ENCODE measurements around the gene MINK1. TPM values are rescaled to one million over a fixed set of nuclear protein-coding genes. Genes with fewer than 3 reads are reported as not detected.
"Not testable (repeated sequence)": the region's sequence is repeated elsewhere in the genome, so short reads cannot be mapped to it uniquely, and the experiment has no call there.

MINK1 gene
- total RNA-seq, 1 donor from 2014 or later: 120 TPM

DNA sequence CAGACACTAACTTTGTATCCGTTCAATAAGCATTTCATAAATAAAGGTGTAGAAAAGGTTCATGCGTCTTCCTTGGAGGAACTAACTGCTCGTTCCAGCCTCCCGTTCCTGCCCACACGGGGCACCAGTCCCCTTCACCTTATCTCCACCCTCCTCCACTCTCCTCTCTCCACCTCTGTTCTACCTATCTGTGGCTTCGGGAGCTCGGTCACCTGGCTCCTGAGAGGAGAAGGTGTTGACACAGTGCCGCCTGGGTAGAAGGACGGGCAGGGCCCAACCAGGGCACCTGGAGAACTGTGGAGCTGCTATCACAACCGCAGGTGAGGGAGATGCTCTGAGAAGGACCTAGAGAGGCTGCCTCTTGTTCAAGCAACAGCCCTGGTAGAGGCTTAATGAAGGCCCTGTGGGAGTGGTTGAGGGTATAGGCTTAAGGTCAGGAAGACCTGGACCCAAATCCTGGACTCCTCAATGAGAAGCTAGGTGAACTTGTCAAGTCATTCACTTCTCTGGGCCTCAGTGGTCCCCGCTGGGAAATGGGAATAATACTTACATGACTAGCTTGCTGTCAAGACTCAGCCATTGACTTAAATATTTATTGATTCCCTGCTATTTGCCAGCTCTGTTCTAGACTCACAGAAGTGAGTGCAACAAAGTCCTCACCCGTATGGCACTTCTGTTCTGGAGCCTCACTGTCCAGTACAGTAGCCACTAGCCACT, 9.6 kb upstream of the MINK1 start:
- Histone ChIP-seq H3K9me3 (no peaks in the 10 kb centered on the region), H3K4me3 (no peak overlapping the region), H3K27me3 (no peaks in the 10 kb centered on the region), H3K4me1 (no peaks in the 10 kb centered on the region), H3K27ac (no peak overlapping the region), H3K36me3 (peaks cover 0 to 27% of the 10 kb centered on the region in 2 donors)
- TF ChIP-seq, protein P1, sequence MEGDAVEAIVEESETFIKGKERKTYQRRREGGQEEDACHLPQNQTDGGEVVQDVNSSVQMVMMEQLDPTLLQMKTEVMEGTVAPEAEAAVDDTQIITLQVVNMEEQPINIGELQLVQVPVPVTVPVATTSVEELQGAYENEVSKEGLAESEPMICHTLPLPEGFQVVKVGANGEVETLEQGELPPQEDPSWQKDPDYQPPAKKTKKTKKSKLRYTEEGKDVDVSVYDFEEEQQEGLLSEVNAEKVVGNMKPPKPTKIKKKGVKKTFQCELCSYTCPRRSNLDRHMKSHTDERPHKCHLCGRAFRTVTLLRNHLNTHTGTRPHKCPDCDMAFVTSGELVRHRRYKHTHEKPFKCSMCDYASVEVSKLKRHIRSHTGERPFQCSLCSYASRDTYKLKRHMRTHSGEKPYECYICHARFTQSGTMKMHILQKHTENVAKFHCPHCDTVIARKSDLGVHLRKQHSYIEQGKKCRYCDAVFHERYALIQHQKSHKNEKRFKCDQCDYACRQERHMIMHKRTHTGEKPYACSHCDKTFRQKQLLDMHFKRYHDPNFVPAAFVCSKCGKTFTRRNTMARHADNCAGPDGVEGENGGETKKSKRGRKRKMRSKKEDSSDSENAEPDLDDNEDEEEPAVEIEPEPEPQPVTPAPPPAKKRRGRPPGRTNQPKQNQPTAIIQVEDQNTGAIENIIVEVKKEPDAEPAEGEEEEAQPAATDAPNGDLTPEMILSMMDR (IDR thresholded peaks at IDR 0.05): no peak
- TF ChIP-seq POLR2A (IDR thresholded peaks at IDR 0.05): no peak
- TF ChIP-seq POLR2AphosphoS5 (IDR thresholded peaks at IDR 0.05; ENCODE audit: insufficient read depth in 1 of 2, low read depth in 1 of 2): no peak
- intact Hi-C loops (cut with DNase I): no loop called here
- DNase-seq (ENCODE audit: extremely low spot score in 2 of 2): no peak

DNA sequence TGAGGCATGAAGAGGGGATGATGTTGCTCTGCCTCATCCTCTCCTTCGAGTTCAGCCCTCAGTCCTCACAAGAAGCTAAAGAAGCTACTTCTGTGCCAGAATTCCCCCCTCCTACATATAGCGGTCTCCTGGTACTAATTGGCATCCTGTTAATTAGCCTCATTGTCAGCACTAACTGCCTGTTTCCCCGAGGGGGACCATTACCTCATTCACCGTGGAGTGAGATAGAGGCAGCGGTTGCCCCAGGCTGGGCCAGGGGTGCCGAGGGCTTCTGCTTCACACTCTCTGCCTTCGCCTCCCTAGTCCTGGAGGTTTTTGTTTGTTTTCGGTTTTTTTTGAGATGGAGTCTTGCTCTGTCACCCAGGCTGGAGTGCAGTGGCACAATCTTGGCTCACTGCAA, 5.7 kb upstream of the MINK1 start:
- no peaks in the 10 kb centered on the region for H3K9me3 ChIP-seq
- TF ChIP-seq, protein P1 (IDR thresholded peaks at IDR 0.05): no peak
- no peak for TF ChIP-seq POLR2AphosphoS5 (IDR thresholded peaks at IDR 0.05; ENCODE audit: insufficient read depth in 1 of 2, low read depth in 1 of 2)
- no peak for TF ChIP-seq POLR2A (IDR thresholded peaks at IDR 0.05)
- no peaks in the 10 kb centered on the region for H3K27me3 ChIP-seq
- DNase-seq (ENCODE audit: extremely low spot score in 2 of 2): no peak
- intact Hi-C loops (cut with DNase I): no loop called here
- no peak overlapping the region for H3K27ac ChIP-seq
- no peak overlapping the region for H3K4me3 ChIP-seq
- peaks cover 0 to 8% of the 10 kb centered on the region in 2 donors for H3K36me3 ChIP-seq
- no peaks in the 10 kb centered on the region for H3K4me1 ChIP-seq

DNA sequence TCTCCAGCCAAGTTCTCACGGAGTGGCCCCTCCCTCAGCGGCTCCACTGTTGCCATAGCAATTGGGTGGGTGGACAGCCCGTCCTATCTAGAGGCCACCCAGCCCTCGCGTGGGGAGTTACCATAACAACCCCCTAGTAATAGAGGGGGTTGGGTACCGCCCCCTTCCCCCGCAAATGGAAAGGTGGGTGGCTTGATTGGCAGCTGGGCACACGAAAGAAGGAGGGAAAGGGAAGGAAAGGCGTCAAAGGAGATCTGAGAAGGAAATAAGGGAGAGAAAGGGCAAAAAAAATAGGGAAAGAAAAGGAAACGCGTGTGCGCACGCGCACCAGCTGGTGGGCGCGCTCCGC, 337 bp upstream of the MINK1 start:
- peak overlapping the region; percentile 100 for H3K27ac ChIP-seq
- H3K4me3 ChIP-seq: peak overlapping the region; percentile 97 to 100
- DNase-seq (ENCODE audit: extremely low spot score in 2 of 2); H3K27me3 ChIP-seq; H3K36me3 ChIP-seq; intact Hi-C loops (cut with DNase I); H3K9me3 ChIP-seq: not testable (repeated sequence)
- H3K4me1 ChIP-seq: peaks cover 41% of the 10 kb centered on the region

DNA sequence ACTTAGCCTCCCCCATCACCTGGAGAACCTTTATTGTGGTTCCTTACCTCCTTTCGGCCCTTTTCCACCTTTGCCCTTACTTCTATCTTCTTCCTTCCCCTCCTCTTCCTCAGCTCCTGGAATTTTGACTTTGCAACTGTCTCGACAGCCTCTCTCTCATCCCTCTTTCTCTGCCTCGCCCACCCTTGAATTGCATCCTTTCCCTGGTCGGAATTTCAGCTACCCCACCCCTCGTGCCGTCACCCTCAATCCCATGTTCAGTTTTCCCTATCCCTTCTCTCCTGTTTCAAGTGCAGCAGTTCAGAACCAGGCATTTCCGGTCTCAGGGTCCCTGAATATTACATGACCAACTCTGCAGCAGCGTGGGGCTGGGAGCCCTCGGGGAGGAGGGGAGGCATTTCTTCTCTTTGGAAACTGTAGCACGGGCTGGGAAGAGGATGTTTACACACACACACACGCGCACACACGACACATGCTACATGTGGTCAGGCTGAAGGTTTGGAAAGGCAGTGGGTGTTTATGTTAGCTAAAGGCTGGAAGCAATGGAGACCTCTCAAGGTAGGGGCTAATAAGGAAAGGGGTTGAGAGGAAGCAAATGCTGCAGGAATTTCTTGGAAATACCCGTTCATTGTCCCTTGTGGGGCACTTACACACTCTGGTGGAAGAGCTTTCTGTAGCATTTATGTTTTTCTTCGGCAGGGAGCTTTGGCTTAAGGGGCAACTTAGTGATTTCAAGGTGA, 971 bp downstream of the MINK1 start:
- H3K4me3 ChIP-seq: peak overlapping the region; percentile 97 to 100
- H3K4me1 ChIP-seq: peaks cover 52% of the 10 kb centered on the region
- no peaks in the 10 kb centered on the region for H3K9me3 ChIP-seq
- TF ChIP-seq, protein P1 (IDR thresholded peaks at IDR 0.05): no peak
- TF ChIP-seq POLR2AphosphoS5 (IDR thresholded peaks at IDR 0.05; ENCODE audit: insufficient read depth in 1 of 2, low read depth in 1 of 2) (no peak), POLR2A (IDR thresholded peaks at IDR 0.05) (no peak)
- peak overlapping the region; percentile 100 for H3K27ac ChIP-seq
- no peak for DNase-seq (ENCODE audit: extremely low spot score in 2 of 2)
- no peaks in the 10 kb centered on the region for H3K27me3 ChIP-seq
- intact Hi-C loops (cut with DNase I): no loop called here
- no peaks in the 10 kb centered on the region for H3K36me3 ChIP-seq

DNA sequence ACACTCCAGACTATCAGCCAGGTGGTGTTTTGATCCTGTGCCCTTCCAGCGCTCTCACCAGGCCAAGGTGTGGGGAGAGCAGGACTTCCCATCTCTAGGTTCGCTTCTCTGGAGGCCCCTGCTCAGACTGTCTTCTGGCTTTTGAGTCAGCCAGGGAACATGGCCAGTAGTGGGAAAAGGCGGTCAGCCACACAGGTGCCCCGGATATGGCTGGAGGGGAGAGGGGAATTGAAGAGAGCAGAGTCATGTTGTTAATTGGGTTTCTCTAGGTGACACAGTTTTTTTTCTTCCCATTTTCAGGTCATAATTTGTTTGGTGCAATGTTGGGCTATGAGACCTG, 1.5 kb downstream of the MINK1 start:
- intact Hi-C loops (cut with DNase I): no loop called here
- Histone ChIP-seq H3K4me1 (peaks cover 57% of the 10 kb centered on the region), H3K27ac (peak overlapping the region; percentile 100), H3K36me3 (no peaks in the 10 kb centered on the region), H3K4me3 (peak overlapping the region; percentile 97 to 100), H3K9me3 (no peaks in the 10 kb centered on the region), H3K27me3 (no peaks in the 10 kb centered on the region)
- no peak for DNase-seq (ENCODE audit: extremely low spot score in 2 of 2)
- no peak for TF ChIP-seq POLR2A (IDR thresholded peaks at IDR 0.05)

DNA sequence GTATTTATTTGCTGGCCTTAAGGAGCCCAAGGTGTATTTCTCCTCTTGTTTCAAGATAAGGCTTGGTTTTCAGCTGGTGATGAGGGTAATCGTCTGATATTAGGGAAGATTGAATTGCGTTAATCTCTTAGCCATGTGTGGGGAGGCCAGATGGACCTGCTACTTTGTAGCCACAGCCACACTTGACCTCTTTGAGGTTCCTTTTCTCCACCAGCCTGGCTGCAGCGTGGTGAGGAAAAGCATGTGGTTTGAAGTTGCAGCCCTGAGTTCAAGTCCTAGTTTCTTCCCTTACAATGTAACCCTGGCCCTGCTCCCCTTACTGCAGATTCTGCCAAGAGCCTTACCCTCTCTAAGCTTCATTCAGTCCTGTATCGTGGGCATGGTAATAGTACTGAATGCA, 3.1 kb downstream of the MINK1 start:
- TF ChIP-seq, protein P1 (IDR thresholded peaks at IDR 0.05): no peak
- TF ChIP-seq POLR2AphosphoS5 (IDR thresholded peaks at IDR 0.05; ENCODE audit: insufficient read depth in 1 of 2, low read depth in 1 of 2) (no peak), POLR2A (IDR thresholded peaks at IDR 0.05) (no peak)
- intact Hi-C loops (cut with DNase I): no loop called here
- H3K27me3 ChIP-seq: no peaks in the 10 kb centered on the region
- H3K9me3 ChIP-seq: no peaks in the 10 kb centered on the region
- no peak for DNase-seq (ENCODE audit: extremely low spot score in 2 of 2)
- no peak overlapping the region for H3K4me3 ChIP-seq
- no peak overlapping the region for H3K27ac ChIP-seq
- H3K4me1 ChIP-seq: peaks cover 73% of the 10 kb centered on the region
- H3K36me3 ChIP-seq: no peaks in the 10 kb centered on the region
